KBM-7 (cell line): Measurements from ENCODE around the gene TOP2A.
A peak's percentile ranks its signal among the peaks of the same experiment; 100 is the strongest.
"Not testable (repeated sequence)": the region's sequence is repeated elsewhere in the genome, so short reads cannot be mapped to it uniquely, and the experiment has no call there.

Experiments
- DNase-seq: peaks from one replicate; pipeline ENCODE4 v3.0.0-alpha.2; 2015
- in situ Hi-C: fragments of 300-500 bp; cut with MboI; formaldehyde crosslinking; loops from 2 replicates; pipeline ENCODE4 v1.14.3; 2020; ENCODE audit warnings: low sequenced_read_pairs, low pct_unique_long_range_greater_than_20kb, mixed read lengths

TOP2A gene

DNA sequence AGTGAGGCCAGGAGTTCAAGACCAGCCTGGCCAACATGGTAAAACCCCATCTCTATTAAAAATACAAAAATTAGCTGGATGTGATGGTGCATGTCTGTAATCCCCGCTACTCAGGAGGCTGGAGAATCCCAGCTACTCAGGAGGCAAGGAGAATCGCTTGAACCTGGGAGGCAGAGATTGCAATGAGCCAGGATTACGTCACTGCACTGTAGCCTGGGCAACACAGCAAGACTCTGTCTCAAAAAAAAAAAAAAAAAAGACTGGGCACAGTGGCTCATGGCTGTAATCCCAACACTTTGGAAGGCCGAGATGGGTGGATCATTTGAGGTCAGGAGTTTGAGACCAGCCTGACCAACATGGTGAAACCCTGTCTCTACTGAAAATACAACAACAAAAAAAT is 8.2 kb downstream of the TOP2A start:
- in situ Hi-C loops, DNase-seq: not testable (repeated sequence)

DNA sequence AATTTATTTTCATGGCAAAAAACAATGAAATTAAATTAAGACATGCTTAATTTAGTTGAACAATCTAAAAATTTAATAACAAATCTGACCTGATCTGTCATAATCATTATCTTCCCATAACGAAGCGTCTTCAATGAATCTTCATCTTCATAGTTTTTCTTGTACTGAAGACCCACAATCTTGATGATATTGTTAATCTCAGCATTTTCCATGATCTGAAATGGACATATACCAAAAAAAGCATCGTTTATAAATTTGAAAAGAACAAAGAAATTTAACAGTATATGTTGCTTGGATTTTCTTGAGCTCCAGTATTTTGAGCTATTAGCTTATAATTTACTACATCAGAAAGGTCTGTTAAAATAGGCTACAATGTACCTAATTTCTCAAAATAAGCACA is 10.2 kb downstream of the TOP2A start:
- in situ Hi-C loops = no loop called here
- DNase-seq = no peak

DNA sequence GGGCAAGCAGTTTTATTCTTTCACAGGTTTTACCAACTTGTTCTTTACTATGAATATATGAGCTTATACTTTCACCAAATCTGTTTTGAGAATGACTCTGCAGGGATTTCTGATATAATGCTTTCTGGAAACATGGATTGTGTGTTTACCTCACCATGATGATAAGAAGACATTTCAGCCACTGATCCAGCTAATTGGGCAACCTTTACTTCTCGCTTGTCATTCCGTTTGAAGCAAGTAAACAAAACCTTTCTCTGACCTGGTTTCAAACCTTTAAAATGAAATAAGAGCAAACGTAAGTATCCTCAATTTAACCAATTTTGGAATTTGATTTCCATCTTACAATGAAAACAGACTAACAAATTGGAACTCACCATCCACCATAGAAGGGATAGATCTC is 13.7 kb downstream of the TOP2A start:
- no peak for DNase-seq
- in situ Hi-C loops = no loop called here

DNA sequence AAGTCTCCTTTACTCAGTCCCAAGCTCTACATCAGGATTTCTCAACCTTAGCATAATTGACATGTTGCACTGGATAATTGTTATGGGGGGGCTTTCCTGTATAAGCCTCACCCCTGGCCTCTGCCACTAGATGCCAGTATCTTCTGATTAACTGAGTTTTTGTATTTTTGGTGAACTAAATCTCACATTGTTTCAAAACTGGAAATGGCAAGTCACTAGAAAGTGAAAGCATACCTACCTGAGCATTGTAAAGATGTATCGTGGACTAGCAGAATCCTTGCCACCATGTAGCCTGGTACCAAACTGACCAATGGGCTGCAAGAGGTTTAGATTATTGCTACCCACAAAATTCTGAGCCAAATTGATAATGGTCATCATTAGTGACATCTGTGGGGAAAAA is 15.0 kb downstream of the TOP2A start:
- in situ Hi-C loops = no loop called here
- no peak for DNase-seq

DNA sequence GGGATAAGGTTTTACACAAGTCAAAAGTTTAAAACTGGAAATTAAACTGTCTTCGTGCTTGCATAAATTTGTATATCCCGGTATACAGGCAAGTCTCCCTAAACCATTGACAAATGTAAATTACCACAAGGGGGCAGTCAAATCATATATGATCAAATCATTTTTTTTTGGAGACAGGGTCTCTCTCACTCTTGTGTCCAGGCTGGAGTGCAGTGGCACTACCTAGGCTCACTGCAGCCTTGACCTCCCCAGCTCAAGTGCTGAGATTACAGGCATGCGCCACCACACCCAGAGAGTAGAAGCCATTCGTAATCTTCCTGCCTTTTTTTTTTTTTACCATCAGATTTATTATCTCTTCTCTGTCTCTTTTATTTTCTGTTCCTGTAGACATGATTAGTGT is 18.5 kb downstream of the TOP2A start:
- in situ Hi-C loops = no loop called here
- DNase-seq = peak; percentile 74

DNA sequence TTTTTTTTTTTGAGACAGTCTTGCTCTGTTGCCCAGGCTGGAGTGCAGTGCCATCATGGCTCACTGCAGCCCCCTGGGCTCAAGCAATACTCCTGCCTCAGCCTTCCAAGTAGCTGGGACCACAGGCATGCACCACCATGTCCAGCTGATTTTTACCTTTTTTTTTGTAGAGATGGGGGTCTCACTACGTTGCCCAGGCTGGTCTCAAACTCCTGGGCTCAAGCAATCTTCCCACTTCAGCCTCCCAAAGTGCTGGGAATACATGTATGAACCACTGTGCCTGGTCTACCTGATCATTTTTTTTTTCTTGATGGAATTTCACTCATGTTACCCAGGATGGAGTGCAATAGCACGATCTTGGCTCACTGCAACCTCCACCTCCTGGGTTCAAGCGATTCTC is 31.1 kb downstream of the TOP2A start:
- in situ Hi-C loops, DNase-seq: not testable (repeated sequence)

DNA sequence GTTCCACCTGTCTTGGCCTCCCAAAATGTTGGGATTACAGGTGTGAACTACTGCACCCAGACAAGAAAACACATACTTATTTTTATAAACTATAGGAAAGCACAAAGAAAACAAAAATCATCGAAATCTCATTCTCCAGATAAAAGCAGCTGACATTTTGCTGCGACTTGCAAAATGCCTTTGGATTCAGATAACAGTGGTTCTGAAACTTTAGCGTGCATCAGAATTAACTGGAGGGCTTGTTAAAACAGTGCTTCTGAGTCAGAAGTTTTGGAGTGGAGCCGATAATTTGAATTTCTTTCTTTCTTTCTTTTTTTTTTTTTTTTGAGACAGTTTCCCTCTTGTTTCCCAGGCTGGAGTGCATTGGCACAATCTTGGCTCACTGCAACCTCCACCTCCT is 35.4 kb downstream of the TOP2A start:
- DNase-seq = no peak
- in situ Hi-C loops = no loop called here

DNA sequence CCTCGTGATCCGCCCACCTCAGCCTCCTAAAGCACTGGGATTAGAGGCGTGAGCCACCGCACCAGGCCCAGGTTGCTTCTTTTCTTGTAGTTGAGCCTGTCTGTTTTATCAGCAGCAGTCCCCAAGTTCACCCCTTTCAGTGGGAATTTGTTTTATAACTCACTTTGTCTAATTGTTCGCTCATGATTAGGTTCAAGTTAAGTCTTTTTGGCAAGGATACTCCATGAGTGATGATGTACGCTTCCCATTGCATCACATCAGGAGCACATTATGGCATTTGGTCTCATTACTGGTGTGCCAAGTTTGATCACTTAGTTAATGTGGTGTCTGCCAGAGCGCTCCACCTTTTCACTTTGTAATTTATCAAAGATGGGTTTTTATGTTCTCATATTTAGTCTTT is 38.7 kb downstream of the TOP2A start:
- in situ Hi-C loops = no loop called here
- no peak for DNase-seq

DNA sequence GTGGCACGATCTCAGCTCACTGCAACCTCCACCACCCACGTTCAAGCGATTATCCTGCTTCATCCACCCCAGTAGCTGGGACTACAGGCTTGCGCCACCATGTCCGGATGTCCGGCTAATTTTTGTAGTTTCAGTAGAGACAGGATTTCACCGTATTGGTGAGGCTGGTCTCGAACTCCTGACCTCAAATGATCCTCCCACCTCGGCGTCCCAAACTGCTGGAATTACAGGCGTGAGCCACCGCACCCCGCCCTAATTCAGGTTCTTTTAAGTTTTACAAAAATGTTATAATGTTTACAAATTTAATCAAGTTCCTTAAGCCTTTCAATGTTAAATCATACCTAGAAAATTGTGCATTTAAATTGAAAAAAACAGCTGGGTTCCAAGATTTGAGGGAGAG is 39.9 kb downstream of the TOP2A start:
- in situ Hi-C loops = no loop called here
- no peak for DNase-seq

DNA sequence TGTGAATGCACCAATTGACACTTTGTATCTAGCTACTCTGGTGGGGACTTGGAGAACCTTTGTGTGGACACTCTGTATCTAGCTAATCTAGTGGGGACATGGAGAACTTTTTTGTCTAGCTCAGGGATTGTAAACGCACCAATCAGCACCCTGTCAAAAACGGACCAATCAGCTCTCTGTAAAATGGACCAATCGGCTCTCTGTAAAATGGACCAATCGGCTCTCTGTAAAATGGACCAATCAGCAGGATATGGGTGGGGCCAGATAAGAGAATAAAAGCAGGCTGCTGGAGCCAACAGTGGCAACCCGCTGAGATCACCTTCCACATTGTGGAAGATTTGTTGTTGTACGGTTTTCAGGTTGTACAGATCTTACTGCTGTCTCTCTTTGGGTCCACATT is 41.2 kb downstream of the TOP2A start:
- DNase-seq, in situ Hi-C loops: not testable (repeated sequence)

DNA sequence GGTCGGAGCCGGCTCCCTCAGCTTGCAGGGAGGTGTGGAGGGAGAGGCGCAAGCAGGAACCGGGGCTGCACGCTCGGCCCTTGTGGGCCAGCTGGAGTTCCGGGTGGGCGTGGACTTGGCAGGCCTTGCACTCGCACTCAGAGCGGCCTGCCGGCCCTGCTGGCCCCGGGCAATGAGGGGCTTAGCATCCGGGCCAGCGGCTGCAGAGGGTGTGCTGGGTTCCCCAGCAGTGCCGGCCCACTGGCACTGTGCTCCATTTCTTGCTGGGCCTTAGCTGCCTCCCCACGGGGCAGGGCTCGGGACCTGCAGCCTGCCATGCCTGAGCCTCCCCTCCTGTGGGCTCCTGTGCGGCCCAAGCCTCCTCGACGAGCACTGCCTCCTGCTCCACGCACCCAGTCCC is 41.9 kb downstream of the TOP2A start:
- in situ Hi-C loops, DNase-seq: not testable (repeated sequence)

DNA sequence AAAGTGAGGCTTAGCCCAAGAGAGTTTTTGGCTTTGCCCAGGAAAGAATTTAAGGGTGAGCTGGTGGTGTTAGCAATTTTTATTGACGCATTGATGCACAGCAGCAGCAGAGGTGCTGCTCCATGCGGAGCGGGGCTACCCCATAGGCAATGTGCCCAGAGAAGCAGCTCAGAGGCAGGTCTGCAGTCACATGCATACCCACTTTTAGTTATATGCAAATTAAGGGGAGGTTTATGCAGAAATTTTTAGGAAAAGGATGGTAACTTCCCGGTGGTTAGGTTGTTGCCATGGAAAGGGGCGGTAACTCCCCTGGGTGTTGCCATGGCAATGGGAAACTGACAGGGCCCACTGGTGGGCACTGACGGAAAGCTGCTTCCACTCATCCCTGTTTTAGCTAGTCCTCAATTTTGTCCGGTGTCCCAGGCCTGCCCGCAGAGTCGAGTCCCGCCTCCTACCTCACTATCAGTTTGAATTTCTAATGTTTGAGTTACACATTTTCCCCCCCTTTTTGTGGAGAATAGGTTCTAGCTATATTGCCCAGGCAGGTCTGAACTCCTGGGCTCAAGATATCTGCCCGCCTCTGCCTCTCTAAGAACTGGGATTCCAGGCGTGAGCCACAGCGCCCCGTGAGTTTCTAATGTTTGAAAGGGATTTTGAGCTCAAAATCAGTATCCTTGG is 42.7 kb downstream of the TOP2A start:
- DNase-seq = no peak
- in situ Hi-C loops = no loop called here

DNA sequence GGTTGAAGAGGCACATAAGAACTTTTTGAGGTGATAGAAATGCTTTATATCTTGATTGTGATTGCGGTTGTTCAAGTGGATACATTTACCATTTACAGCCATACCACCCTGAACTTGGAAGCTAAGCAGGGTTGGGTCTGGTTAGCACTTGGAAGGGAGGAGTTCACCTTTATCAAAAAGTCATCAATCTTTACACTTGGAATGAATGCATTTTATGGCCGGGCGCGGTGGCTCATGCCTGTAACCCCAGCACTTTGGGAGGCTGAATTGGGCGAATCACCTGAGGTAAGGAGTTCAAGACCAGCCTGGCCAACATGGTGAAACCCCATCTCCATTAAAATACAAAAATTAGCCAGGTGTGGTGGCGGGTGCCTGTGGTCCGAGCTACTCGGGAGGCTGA is 43.7 kb downstream of the TOP2A start:
- in situ Hi-C loops = no loop called here

DNA sequence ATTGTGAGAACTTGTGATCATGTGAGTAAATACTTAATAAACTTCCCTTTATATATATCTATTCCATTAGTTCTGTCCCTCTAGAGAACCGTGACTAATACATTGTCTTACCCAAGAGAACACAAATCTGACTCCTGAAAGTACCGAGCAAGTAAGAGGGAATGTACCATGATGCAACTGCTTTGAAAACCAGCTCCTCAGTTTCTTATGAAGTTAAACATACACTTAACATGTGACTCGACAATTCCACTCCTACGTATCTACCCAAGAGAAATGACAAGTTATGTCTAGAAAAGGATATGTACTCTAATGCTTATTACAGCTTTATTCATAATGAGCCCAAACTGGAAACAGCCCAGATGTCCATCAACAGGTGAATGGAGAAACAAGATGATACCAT is 44.4 kb downstream of the TOP2A start:
- in situ Hi-C loops = no loop called here
- DNase-seq = no peak

More for the DNA sequence above, 43.7 kb downstream of the TOP2A start:
- DNase-seq = no peak

DNA sequence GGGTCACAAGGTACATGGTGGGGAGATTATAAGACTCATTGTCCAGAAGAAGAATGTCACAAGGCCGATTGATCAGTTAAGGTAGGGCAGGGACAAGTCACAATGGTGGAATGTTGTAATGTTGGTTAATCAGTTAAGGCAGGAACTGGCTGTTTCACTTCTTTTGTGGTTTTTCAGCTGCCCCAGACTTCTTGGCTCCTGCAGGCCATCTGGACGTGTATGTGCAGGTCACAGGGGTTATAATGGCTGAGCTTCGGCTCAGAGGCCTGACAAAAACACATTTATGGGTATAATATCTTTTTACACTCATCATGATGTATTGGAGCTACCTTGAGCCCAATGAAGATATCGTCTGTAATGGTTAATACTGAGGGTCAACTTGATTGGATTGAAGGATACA is 45.1 kb downstream of the TOP2A start:
- DNase-seq, in situ Hi-C loops: not testable (repeated sequence)

DNA sequence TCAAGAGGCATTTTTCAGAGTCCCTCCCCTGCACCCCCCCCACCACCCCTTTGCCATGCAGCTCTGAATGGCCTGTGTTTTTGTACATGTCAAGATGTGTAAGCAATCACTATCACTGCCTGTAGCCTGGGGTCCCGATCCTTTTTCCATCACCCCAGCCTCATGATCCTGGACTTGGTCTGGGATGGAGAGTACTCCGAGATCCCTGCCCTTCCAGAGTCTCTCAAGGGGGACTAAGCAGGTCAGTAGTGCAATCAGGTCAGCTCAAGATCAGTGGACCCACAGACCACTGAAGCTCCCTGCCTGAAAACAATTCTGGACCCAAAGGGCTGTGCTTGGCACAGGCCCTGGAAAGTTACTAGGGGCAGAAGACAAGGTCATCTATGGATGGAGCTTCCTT is 45.7 kb downstream of the TOP2A start:
- in situ Hi-C loops = no loop called here
- DNase-seq = no peak

DNA sequence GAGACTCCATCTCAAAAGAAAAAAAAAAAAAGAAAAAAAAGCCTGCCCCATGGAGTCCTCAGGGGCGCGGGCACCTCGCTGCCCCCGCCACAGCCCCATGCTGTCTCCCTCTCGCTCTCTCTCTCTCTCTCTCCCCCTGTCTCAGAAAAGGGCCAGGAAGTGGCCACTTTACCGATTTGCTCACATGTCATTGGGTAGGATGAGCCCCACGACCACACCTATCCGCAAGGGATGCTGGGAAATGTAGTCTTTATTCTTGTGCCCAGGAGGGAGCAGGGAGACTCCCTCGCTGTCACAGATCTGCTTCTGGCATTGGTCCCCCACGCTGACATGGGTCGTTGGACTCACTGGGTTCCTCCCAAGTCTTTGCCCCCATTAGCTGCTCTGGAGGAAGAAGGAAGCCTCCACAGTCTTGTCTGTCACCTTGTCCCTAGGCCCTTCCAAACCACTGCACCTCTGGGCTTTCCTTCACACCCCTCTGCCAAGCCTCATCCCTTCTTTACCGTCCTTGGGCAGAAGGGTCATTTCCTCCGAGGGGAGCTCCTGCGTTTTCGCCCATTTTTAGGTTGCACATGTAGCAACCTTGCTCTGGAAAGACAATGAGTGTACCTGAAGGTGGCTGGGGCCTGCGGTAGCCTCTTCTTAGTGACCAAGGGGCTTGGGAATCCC is 46.3 kb downstream of the TOP2A start:
- DNase-seq = peak; percentile 26
- in situ Hi-C loops = no loop called here

DNA sequence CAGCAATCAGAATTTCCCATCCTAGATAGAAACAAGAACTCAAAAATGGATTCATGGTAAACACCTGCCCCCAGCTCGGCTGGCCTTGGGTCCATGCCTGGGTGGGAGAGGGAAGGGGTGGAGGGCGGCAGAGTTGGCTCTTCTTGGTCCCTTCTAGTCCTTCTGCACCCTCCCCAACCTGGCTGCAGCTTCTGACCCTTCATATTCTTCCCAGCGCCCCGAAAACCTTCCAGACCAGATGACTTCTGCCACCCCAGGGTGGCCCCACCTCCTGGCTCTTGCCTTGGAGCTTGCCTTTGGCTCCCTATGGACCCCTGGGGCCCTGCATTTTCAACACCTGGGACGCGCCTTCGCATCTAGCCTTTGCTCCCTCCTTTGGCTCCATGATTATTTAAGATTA is 47.8 kb downstream of the TOP2A start:
- in situ Hi-C loops = no loop called here

DNA sequence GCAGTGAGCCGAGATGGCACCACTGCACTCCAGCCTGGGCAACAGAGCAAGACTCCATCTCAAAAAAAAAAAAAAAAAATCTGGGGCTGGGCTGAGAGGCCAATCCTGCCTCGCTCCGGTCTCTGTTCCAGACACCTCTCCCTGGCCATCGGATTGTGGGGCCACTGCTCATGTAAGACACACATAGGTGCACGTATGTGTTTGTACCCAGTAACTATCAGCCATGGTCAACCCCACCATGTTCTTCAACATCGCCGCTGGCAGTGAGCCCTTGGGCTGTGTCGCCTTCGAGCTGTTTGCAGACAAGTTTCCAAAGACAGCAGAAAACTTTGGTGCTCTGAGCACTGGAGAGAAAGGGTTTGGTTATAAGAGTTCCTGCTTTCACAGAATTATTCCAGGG is 50.0 kb downstream of the TOP2A start:
- in situ Hi-C loops, DNase-seq: not testable (repeated sequence)

More for the DNA sequence above, 47.8 kb downstream of the TOP2A start:
- no peak for DNase-seq

DNA sequence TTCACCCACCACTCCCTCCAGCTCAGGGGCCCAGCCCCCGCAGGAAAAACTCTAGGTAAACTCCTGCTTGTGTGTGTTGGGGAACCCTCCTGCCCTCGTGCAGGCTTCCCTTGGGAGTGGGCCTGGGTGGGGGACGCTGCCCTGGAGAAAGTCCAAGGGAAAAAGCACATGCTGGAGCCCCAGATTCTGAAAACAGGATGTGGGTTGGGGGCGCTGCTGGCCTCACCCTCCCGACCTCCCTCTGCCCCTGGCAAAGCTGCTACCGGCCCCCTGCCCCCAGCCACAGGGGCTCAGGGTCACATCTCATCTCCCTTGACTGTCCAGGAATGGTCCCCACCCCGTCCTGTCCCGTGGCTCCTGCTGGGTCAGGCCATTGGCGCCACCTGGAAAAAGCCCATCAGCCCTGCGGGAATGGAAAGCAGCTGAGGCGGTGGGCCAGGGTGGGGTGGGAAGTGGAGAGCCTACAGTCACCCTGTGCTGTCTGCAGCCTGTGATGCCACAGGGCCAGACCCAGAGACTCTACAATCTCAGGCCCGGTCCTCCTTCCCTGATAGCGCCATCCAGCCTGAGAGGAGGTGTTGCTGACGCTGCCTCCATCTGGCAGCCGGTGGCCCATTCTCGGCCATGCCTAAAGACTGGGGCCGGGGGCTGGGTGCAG is 50.7 kb downstream of the TOP2A start:
- in situ Hi-C loops = no loop called here

More for the DNA sequence above, 50.7 kb downstream of the TOP2A start:
- DNase-seq = no peak
